ENCODE data around the gene DNAI1. TPM values are rescaled to one million over a fixed set of nuclear protein-coding genes. Genes with fewer than 3 reads are reported as not detected.
A peak's percentile ranks its signal among the peaks of the same experiment; 100 is the strongest.

Gene DNAI1
- polyA plus RNA-seq, 4 donors, result 1.9 to 2.2 (median 1.9) TPM

DNA sequence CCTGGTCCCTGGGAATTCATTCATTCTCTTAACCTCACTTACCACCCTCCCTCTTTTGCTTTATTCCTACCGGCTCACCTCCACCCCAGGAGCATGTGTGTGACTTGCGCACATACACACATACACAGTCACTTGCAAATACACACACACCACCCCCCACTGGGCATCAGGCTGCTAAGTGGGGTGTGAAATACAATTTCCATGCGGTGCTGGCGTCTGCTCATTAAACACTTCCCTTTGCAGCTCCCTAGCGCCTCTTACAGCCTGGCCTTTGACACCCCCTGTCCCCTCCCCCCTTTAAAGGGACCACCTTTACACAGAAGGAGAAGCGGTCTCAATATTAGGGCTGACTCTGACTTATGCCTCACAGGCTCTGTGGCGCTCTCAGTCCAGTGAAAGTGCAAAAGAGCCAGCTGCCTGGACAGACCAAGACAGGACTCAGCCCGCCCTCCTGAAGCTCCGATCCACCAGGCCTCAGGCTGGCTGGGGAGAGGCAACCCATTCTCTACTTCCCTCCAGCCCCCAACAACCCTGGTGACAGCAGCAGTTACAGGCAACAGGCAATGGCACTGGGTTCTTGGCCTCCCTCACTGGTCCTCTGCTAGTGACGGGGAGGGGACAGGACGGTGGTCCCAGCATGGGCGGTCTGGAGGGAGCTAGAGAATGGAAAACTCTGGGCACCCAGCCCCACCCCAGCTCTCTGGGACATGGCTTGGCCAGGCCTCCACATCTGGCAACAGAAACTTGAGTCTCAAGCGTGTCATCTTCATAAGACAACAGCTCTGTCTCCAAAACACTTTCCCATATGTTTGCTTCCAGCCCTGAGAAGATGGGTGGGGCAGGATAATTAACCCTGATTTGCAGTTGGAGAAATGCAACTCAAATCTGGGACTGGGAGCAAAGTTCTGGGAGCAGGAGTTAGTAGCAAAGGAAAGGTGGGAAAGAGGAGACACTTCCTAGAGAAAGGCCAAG lies 52.2 kb downstream of the DNAI1 start:
- no peak for DNase-seq (ENCODE audit: low read depth in 4 of 4, low spot score in 3 of 4)

GRCh38 chr9:34512131-34513078 lies 53.8 kb downstream of the DNAI1 start:
- DNase-seq (ENCODE audit: low read depth in 4 of 4, low spot score in 3 of 4), result no peak

- DNase-seq (ENCODE audit: low read depth in 4 of 4, low spot score in 3 of 4), result no peak
Observed at GRCh38 chr9:34513567-34514214, 55.1 kb downstream of the DNAI1 start.

DNA sequence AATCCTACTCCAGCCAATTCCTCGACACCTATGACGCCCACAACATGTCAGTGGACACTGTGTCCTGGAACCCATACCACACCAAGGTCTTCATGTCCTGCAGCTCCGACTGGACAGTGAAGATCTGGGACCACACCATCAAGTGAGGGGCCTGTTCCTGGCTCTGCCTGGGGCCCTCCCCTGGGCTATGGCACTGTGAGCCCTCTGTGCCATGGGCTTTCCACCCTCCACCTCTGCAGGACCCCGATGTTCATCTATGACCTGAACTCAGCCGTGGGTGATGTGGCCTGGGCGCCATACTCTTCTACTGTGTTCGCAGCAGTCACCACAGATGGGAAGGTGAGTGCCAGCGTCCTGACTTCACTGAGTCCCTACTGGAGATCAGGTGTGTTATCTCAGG lies 55.8 kb downstream of the DNAI1 start:
- DNase-seq (ENCODE audit: low read depth in 4 of 4, low spot score in 3 of 4), result no peak

GRCh38 chr9:34514816-34515215 lies 56.2 kb downstream of the DNAI1 start:
- no peak for DNase-seq (ENCODE audit: low read depth in 4 of 4, low spot score in 3 of 4)

- DNase-seq (ENCODE audit: low read depth in 4 of 4, low spot score in 3 of 4), result no peak
Observed at GRCh38 chr9:34515959-34516358, 57.4 kb downstream of the DNAI1 start.

GRCh38 chr9:34517185-34517584 lies 58.6 kb downstream of the DNAI1 start:
- no peak for DNase-seq (ENCODE audit: low read depth in 4 of 4, low spot score in 3 of 4)

DNA sequence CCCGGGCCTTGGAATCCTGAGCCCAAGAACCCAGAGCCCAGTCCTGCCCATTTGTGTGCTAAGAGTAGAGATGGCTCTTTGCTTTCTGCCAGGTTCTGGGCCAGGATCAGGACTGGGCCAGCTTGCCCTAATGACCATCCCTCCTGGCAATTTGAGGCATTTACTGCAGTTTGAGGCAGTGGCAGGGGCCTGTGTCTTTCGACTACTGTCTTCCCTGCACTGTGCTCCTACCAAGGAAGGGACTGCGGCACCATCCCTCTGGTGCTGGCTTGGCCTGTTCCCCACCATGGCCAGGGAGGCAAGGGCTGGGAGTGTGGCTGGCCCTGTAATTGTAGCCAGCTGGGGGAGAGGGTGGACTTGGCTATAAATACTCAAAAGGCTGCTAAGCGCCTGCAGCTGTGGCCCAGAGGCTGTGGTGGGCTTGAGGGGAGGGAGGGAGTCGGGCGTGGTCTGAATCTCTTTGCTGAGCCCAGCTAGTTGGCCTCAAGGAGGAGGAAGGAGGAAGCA lies 59.6 kb downstream of the DNAI1 start:
- no peak for DNase-seq (ENCODE audit: low read depth in 4 of 4, low spot score in 3 of 4)

GRCh38 chr9:34518896-34519295 lies 60.3 kb downstream of the DNAI1 start:
- DNase-seq (ENCODE audit: low read depth in 4 of 4, low spot score in 3 of 4), result no peak

- no peak for DNase-seq (ENCODE audit: low read depth in 4 of 4, low spot score in 3 of 4)
Observed at GRCh38 chr9:34519321-34520020, 60.9 kb downstream of the DNAI1 start.

DNA sequence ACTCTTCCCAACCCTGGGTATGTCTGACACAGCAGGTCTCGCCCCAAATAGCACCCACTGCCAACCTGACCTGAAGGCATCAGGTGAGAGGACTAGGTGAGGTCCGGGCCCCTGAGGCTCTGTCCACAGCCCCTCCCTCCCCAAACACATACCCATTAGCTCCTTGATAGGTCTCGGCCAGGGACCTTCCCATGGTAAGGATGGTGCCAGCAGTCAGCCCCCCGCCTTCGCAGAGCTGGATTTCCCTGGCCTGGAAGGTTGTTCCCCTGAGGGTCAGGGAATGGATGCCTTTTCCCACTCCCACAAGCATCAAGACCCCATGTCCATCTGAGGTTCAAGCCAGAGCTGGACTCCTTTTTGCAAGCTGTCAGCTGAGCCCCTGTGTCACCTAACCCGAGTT lies 61.5 kb downstream of the DNAI1 start:
- no peak for DNase-seq (ENCODE audit: low read depth in 4 of 4, low spot score in 3 of 4)

DNA sequence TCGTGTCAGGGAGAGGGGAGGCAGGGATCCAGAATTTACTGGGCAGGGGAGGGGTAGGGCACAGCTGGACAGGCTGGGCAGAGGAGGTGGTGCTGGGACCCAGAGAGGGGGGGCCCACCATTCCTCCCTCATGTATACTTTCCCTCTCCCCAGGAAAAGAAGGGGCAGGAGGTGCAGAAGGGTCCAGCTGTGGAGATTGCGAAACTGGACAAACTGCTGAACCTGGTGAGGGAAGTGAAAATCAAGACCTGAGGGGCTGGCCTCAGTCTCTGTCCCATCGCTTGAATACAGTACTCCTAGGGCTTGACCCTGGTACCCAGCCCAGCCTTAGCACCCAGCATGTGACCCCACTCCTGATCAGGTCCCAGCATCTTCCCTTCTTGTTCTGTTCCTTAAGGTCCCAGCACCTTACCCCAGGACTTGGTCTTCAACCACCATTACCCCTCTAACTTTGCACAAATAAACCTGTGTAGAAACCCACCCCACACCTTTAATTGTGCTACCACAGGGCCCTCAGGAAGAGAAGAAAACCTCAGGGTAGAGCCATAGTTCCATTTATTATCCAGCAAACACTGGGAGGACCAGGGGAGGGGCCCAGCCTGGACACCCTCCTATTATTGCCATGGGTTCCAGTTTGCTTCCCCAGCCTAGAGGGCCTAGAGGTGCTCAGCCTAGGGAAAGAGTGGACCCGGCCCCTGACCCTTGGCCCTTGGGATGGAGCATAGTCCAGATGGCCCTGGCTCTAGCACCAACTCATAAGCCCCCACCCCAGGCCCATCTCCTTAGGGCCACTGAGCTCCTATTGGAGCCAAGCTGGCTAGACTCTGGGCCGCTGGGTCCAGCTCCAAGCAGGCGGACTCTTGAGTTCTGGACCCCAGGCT lies 62.1 kb downstream of the DNAI1 start:
- DNase-seq (ENCODE audit: low read depth in 4 of 4, low spot score in 3 of 4), result no peak

GRCh38 chr9:34521406-34522045 lies 62.9 kb downstream of the DNAI1 start:
- no peak for DNase-seq (ENCODE audit: low read depth in 4 of 4, low spot score in 3 of 4)

GRCh38 chr9:34522091-34522887 lies 63.7 kb downstream of the DNAI1 start:
- DNase-seq (ENCODE audit: low read depth in 4 of 4, low spot score in 3 of 4), result no peak

DNA sequence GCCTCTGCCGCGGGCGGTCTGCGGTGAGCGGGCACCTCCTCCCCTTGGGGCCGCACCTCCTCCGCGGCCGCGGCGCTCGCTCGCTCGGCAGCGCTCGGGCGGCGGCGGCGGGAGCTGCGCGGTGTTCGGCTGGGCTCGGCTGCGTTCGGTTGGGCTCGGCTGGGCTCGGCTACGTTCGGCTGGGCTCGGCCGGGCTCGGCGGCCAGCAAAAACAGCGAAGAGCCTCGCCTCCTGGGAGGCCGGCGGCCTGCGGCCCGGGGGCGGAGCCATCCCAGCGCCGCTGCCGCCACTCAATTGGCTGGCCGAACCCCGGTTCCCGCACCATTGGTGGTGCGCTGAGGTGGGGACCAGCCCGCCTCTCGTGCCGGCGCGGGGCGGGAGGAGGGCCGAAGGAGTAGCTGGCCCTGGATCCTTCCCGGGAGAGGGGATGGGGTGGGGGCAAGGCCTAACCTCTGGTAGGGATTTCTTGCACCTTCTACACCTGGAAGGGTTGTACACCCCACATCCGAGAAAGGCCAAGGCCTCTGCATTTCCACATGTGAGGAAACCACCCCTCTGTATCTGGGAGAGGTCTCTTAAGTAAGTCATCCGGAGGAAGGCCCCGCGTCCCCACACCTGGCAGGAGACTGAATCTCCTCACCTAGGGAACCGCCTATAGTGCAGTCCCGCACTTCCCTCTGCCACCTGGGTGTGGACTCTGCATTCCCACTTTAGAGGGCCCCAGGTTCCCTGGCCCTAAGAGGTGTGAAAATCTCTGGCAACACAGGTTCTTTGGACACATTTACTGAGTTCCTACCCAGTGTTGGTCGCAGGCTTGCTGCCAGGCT lies 64.6 kb downstream of the DNAI1 start, which contains the start of gene ENHO:
TSS of gene ENHO (minus strand) at position 20 of the 827 bp plus-strand sequence. CDS start 1,295 bp downstream, outside the sequence.
- peak; percentile 79 to 85 (median 80) for DNase-seq (ENCODE audit: low read depth in 4 of 4, low spot score in 3 of 4)

GRCh38 chr9:34524349-34524748 lies 65.7 kb downstream of the DNAI1 start:
- DNase-seq (ENCODE audit: low read depth in 4 of 4, low spot score in 3 of 4), result no peak

DNA sequence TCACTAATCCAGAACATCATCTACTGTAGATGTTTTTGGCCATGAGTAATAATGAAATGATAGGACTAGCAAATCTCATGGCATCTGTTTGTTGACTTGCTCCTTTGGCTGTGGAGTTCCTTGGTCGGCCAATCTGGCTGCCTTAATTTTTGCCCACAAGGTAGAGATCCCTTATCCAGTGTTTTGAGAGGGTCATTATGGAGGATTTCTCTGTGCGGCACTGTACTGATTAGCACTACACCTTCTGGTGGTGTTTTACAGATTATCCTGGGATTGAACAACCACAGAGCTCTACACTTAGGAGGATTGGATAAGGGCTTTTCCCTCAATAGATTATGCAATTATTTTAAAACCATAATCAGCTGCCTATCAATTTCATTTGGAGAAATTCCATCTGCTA lies 67.4 kb downstream of the DNAI1 start:
- DNase-seq (ENCODE audit: low read depth in 4 of 4, low spot score in 3 of 4), result no peak
